Neural progenitor cell (in vitro differentiated cells): Measurements from ENCODE around the gene SLC27A5. TPM values are rescaled to one million over a fixed set of nuclear protein-coding genes. Genes with fewer than 3 reads are reported as not detected.
A peak's percentile ranks its signal among the peaks of the same experiment; 100 is the strongest.

Experiments
- DNase-seq: peaks from one replicate; pipeline ENCODE4 v3.0.0-alpha.2; 2016; ENCODE audit warnings: low spot score
- H2AFZ ChIP-seq: fragments of 200-600 bp; sonication (generic); replicated peaks from 2 replicates; pipeline ENCODE4 v1.6.1; 2016; ENCODE audit warnings: antibody characterized with exemption
- H3F3A ChIP-seq: fragments of 200-600 bp; sonication (generic); 2 replicates; pipeline ENCODE4 v1.6.1; 2016; ENCODE audit warnings: antibody characterized with exemption, low read depth
- H3K27ac ChIP-seq: fragments of 200-600 bp; sonication (generic); 2 replicates; pipeline ENCODE4 v1.5.1; 2016; ENCODE audit warnings: mild to moderate bottlenecking
- H3K27me3 ChIP-seq: fragments of 200-600 bp; sonication (generic); 2 replicates; pipeline ENCODE4 v1.6.1; 2016; ENCODE audit warnings: mild to moderate bottlenecking, moderate library complexity
- H3K36me3 ChIP-seq: fragments of 200-600 bp; sonication (generic); 2 replicates; pipeline ENCODE4 v1.5.1; 2016
- H3K4me1 ChIP-seq: fragments of 200-600 bp; sonication (generic); 2 replicates; pipeline ENCODE4 v1.6.1; 2016; ENCODE audit warnings: mixed run types
- H3K4me2 ChIP-seq: fragments of 200-600 bp; sonication (generic); 2 replicates; pipeline ENCODE4 v1.6.1; 2016
- H3K4me3 ChIP-seq: fragments of 200-600 bp; sonication (generic); 2 replicates; pipeline ENCODE4 v1.5.1; 2016
- H3K79me2 ChIP-seq: fragments of 200-600 bp; sonication (generic); 2 replicates; pipeline ENCODE4 v1.6.1; 2016; ENCODE audit warnings: low read depth
- H3K9ac ChIP-seq: fragments of 200-600 bp; sonication (generic); 2 replicates; pipeline ENCODE4 v1.6.1; 2016
- H3K9me3 ChIP-seq: fragments of 200-600 bp; sonication (generic); 2 replicates; pipeline ENCODE4 v1.5.1; 2016; ENCODE audit warnings: low read depth
- H4K20me1 ChIP-seq: fragments of 200-600 bp; sonication (generic); 2 replicates; pipeline ENCODE4 v1.6.1; 2016; ENCODE audit warnings: low read depth
- H3K27ac Mint-ChIP-seq: 3 replicates; pipeline ENCODE4 v1.8.0; 2021; ENCODE audit warnings: mixed read lengths
- H3K27me3 Mint-ChIP-seq: 2 replicates; pipeline ENCODE4 v1.8.0; 2022; ENCODE audit warnings: low read depth, mild to moderate bottlenecking, inconsistent platforms, moderate library complexity, mixed read lengths; ENCODE audit not compliant: insufficient read depth
- H3K36me3 Mint-ChIP-seq: 3 replicates; pipeline ENCODE4 v1.8.0; 2021; ENCODE audit warnings: mixed read lengths
- H3K4me1 Mint-ChIP-seq: 3 replicates; pipeline ENCODE4 v1.8.0; 2021; ENCODE audit warnings: mixed read lengths
- H3K4me3 Mint-ChIP-seq: 3 replicates; pipeline ENCODE4 v1.8.0; 2021; ENCODE audit warnings: mild to moderate bottlenecking, moderate library complexity, mixed read lengths
- H3K9me3 Mint-ChIP-seq: 3 replicates; pipeline ENCODE4 v1.8.0; 2020; ENCODE audit warnings: mixed read lengths
- EZH2 ChIP-seq: fragments of 200-600 bp; sonication (generic); IDR thresholded peaks from 2 replicates; pipeline ENCODE4 v1.6.1; 2017; ENCODE audit warnings: antibody characterized with exemption, mild to moderate bottlenecking, moderate library complexity
- EZH2phosphoT487 ChIP-seq: fragments of 200-600 bp; sonication (generic); IDR thresholded peaks from 2 replicates; pipeline ENCODE4 v1.6.1; 2017; ENCODE audit warnings: antibody characterized with exemption
- total RNA-seq: library from RNA; depleted of rRNA; stranded (reverse); fragments of >200 nt; gene quantifications from 2 replicates; pipeline ENCODE4 v1.2.3, GENCODE V29; 2015; ENCODE audit warnings: low replicate concordance
- TF ChIP-seq, protein P1 (sequence below): fragments of 200-600 bp; sonication (generic); IDR thresholded peaks from 2 replicates; pipeline ENCODE4 v1.5.1; 2017; ENCODE audit warnings: antibody characterized with exemption, mild to moderate bottlenecking

The SLC27A5 gene
- total RNA-seq, 1 donor from 2014 or later: 17.1 TPM

- peaks cover 13% of the 10 kb centered on the region for H3K36me3 Mint-ChIP-seq
- H3K9me3 Mint-ChIP-seq: no peaks in the 10 kb centered on the region
- H3K4me1 Mint-ChIP-seq: peaks cover 30% of the 10 kb centered on the region
- no peak overlapping the region for H3K9ac ChIP-seq
- no peak for DNase-seq
- H3K36me3 ChIP-seq: no peaks in the 10 kb centered on the region
- no peak overlapping the region for H3K4me3 ChIP-seq
- TF ChIP-seq EZH2phosphoT487 (no peak), EZH2 (no peak)
- H3K79me2 ChIP-seq: peaks cover 49% of the 10 kb centered on the region
- H3K27ac Mint-ChIP-seq: no peak overlapping the region
- H3F3A ChIP-seq: peaks cover 47% of the 10 kb centered on the region
- H3K27ac ChIP-seq: no peak overlapping the region
- no peak overlapping the region for H2AFZ ChIP-seq
- H3K4me1 ChIP-seq: peaks cover 16% of the 10 kb centered on the region
- peaks cover 8% of the 10 kb centered on the region for H3K27me3 Mint-ChIP-seq
- peaks cover 8% of the 10 kb centered on the region for H4K20me1 ChIP-seq
- H3K4me2 ChIP-seq: no peak overlapping the region
- H3K9me3 ChIP-seq: no peaks in the 10 kb centered on the region
- no peaks in the 10 kb centered on the region for H3K27me3 ChIP-seq
- no peak overlapping the region for H3K4me3 Mint-ChIP-seq
These were observed 4.5 kb upstream of the SLC27A5 start for GRCh38 chr19:58516246-58516836.

DNA sequence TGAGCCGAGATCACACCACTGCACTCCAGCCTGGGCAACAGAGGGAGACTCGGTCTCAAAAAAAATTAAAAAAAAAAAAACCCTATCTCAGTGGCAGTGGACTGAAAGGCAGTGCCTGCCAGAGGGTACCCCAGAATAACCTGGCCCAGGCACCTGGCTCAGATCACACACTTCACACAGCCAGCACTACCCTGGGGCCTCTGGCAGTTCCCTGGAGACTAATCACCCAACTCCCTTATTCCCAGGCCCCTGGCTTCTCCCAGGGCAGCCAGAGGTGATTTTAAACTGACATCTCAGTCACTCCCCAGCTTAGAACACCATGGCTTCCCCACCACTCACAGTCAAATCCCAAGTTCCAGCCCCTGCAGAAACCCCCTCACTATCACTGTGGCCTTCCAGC, 3.5 kb upstream of the SLC27A5 start:
- peak overlapping the region; percentile 39 for H3K27ac Mint-ChIP-seq
- no peaks in the 10 kb centered on the region for H3K9me3 Mint-ChIP-seq
- peaks cover 13% of the 10 kb centered on the region for H3K36me3 Mint-ChIP-seq

GRCh38 chr19:58514564-58515022, 2.8 kb upstream of the SLC27A5 start:
- Histone ChIP-seq H3K4me2 (peak overlapping the region; percentile 78), H3K36me3 (no peaks in the 10 kb centered on the region), H3K9me3 (no peaks in the 10 kb centered on the region), H3K79me2 (peaks cover 44% of the 10 kb centered on the region), H3K9ac (no peak overlapping the region), H3K4me1 (peaks cover 12% of the 10 kb centered on the region), H3K27ac (no peak overlapping the region), H2AFZ (no peak overlapping the region), H3K27me3 (no peaks in the 10 kb centered on the region), H3F3A (peaks cover 33% of the 10 kb centered on the region), H3K4me3 (peak overlapping the region; percentile 44), H4K20me1 (peaks cover 8% of the 10 kb centered on the region)
- H3K9me3 Mint-ChIP-seq: no peaks in the 10 kb centered on the region
- DNase-seq: no peak
- TF ChIP-seq, protein P1, sequence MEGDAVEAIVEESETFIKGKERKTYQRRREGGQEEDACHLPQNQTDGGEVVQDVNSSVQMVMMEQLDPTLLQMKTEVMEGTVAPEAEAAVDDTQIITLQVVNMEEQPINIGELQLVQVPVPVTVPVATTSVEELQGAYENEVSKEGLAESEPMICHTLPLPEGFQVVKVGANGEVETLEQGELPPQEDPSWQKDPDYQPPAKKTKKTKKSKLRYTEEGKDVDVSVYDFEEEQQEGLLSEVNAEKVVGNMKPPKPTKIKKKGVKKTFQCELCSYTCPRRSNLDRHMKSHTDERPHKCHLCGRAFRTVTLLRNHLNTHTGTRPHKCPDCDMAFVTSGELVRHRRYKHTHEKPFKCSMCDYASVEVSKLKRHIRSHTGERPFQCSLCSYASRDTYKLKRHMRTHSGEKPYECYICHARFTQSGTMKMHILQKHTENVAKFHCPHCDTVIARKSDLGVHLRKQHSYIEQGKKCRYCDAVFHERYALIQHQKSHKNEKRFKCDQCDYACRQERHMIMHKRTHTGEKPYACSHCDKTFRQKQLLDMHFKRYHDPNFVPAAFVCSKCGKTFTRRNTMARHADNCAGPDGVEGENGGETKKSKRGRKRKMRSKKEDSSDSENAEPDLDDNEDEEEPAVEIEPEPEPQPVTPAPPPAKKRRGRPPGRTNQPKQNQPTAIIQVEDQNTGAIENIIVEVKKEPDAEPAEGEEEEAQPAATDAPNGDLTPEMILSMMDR: no peak
- TF ChIP-seq EZH2phosphoT487: no peak
- no peak for TF ChIP-seq EZH2
- H3K4me3 Mint-ChIP-seq: peak overlapping the region; percentile 60
- H3K36me3 Mint-ChIP-seq: peaks cover 13% of the 10 kb centered on the region
- H3K27me3 Mint-ChIP-seq: peaks cover 10% of the 10 kb centered on the region
- peaks cover 23% of the 10 kb centered on the region for H3K4me1 Mint-ChIP-seq
- H3K27ac Mint-ChIP-seq: no peak overlapping the region

More for the DNA sequence above, 3.5 kb upstream of the SLC27A5 start:
- H3K4me3 ChIP-seq: no peak overlapping the region
- H3K27me3 Mint-ChIP-seq: peaks cover 8% of the 10 kb centered on the region
- TF ChIP-seq EZH2 (no peak), EZH2phosphoT487 (no peak)
- TF ChIP-seq, protein P1: no peak
- peaks cover 8% of the 10 kb centered on the region for H4K20me1 ChIP-seq
- H3K27ac ChIP-seq: peak overlapping the region; percentile 29
- no peak overlapping the region for H2AFZ ChIP-seq
- H3K4me3 Mint-ChIP-seq: peak overlapping the region; percentile 52
- H3K79me2 ChIP-seq: peaks cover 45% of the 10 kb centered on the region
- H3K27me3 ChIP-seq: no peaks in the 10 kb centered on the region
- peaks cover 13% of the 10 kb centered on the region for H3K4me1 ChIP-seq
- H3K9me3 ChIP-seq: no peaks in the 10 kb centered on the region
- H3K4me2 ChIP-seq: no peak overlapping the region
- no peaks in the 10 kb centered on the region for H3K36me3 ChIP-seq
- H3K9ac ChIP-seq: no peak overlapping the region
- H3K4me1 Mint-ChIP-seq: peaks cover 27% of the 10 kb centered on the region
- H3F3A ChIP-seq: peaks cover 40% of the 10 kb centered on the region
- DNase-seq: no peak
